GM12864 (cell line): ENCODE data around the gene ZHX3.
A peak's percentile ranks its signal among the peaks of the same experiment; 100 is the strongest.

ENCODE experiments used
- DNase-seq: peaks from one replicate; pipeline ENCODE4 v3.0.0-alpha.2; 2011; ENCODE audit warnings: low read depth
- H3K4me3 ChIP-seq: 2 replicates; pipeline ENCODE4 v1.5.1; 2011; ENCODE audit warnings: mild to moderate bottlenecking, low read depth, low read length, control low read depth
- TF ChIP-seq, protein P1 (sequence below): IDR thresholded peaks from 2 replicates; pipeline ENCODE4 v1.5.1; 2011; ENCODE audit warnings: low read depth, mild to moderate bottlenecking, moderate library complexity, low read length, control low read depth, inconsistent platforms; ENCODE audit errors: missing control alignments

Gene ZHX3

GRCh38 chr20:41330941-41331340, 13.4 kb upstream of the ZHX3 start:
- TF ChIP-seq, protein P1, sequence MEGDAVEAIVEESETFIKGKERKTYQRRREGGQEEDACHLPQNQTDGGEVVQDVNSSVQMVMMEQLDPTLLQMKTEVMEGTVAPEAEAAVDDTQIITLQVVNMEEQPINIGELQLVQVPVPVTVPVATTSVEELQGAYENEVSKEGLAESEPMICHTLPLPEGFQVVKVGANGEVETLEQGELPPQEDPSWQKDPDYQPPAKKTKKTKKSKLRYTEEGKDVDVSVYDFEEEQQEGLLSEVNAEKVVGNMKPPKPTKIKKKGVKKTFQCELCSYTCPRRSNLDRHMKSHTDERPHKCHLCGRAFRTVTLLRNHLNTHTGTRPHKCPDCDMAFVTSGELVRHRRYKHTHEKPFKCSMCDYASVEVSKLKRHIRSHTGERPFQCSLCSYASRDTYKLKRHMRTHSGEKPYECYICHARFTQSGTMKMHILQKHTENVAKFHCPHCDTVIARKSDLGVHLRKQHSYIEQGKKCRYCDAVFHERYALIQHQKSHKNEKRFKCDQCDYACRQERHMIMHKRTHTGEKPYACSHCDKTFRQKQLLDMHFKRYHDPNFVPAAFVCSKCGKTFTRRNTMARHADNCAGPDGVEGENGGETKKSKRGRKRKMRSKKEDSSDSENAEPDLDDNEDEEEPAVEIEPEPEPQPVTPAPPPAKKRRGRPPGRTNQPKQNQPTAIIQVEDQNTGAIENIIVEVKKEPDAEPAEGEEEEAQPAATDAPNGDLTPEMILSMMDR, result no peak
- DNase-seq, result no peak
- no peak overlapping the region for H3K4me3 ChIP-seq

DNA sequence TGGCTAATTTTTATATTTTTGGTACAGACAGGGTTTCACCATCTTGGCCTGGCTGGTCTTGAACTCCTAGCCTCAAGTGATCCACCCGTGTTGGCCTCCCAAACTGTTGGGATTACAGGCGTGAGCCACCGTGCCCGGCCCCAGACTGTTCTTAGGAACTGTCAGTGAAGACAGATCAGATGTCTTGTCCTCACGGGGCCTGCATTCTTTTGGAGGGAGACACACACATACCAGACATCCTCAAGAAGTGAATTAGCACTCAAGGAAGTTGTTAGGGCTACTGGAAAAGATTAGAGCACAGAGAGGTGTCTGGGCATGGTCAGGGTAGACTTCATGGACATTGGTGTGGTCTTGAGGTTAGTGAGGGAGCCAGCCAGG, 12.8 kb upstream of the ZHX3 start:
- TF ChIP-seq, protein P1, result no peak
- H3K4me3 ChIP-seq, result no peak overlapping the region
- no peak for DNase-seq

DNA sequence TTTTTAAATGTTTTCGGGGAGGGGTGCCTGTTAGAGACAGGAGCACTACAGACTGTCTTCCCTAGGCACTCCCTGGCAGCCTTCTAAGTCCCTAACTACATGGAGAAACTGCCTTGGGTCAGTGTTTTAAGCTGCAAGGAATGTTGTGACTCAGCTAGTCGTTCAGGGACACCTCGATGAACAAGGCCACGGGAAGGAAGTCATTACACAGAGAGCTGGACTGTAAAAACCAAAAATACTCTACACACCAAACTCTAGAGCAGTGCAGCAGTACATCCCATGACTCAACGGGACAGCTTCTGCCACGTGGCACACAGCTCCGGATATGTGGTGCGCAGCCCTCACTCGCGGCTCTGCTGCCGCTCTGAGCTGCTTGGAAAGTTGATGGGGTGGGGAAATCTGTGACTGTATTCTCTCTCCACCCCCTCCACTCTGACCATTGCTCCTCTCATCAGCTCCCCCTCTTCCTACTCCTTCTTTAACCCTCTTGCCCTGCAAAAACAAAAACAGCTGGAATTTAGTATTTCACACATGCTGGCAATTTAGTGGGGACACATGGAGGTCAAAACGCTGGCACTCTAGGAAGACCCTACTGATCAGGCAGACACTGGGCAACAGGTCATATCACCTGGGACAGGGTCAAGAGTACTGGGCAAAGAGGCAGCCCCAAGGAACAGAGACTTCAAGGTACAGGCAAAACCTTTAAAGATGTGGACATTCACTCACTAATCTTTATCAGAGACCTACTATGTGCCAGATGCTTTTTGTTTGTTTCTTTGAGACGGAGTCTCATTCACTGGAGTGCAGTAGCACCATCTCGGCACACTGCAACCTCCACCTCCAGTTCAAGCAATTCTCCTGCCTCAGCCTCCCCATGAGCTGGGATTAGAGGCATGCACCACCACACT, 12.2 kb upstream of the ZHX3 start:
- H3K4me3 ChIP-seq, result no peak overlapping the region
- TF ChIP-seq, protein P1, result no peak
- peak; percentile 33 for DNase-seq

DNA sequence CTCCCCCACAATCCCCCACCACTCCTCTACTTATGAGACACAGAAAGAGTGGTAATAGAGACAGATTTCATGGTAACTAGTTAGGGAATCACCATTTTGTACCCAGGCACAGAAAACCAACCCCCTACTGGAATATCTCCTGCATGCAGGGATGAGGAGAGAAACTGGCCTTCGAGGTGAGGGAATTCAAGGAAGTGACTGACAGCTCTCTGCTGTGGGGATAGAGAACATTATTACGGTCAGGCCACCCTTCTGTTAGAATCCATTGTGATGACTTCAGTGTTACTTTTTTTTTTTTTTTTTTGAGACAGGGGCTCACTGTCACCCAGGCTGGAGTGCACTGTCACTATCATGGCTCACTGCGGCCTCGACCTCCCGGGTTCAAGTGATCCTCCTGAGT, 9.6 kb upstream of the ZHX3 start:
- TF ChIP-seq, protein P1, result no peak
- DNase-seq, result no peak

GRCh38 chr20:41320976-41321375, 3.4 kb upstream of the ZHX3 start:
- no peak for DNase-seq
- H3K4me3 ChIP-seq, result no peak overlapping the region
- TF ChIP-seq, protein P1, result no peak

More for the DNA sequence above, 9.6 kb upstream of the ZHX3 start:
- no peak overlapping the region for H3K4me3 ChIP-seq

DNA sequence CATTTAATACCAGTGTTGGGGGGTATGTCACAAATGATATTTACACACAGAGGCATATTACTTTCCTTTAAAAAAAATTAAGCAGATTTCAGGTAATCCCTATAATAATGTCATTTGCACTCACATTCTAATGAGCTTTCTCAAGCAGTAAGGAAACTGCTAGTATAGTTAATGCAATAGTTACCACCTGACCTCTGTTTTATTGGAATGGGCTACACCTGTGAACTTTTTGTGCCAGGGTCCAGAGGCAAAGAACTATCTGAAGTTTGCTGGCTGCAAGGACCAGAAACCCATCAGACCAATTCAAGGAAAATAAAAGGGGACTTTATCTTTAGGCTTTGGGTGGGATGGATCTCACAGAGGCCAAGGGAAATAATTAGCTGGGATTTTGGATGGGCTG, 2.9 kb upstream of the ZHX3 start:
- TF ChIP-seq, protein P1, result no peak
- H3K4me3 ChIP-seq, result no peak overlapping the region
- DNase-seq, result no peak

DNA sequence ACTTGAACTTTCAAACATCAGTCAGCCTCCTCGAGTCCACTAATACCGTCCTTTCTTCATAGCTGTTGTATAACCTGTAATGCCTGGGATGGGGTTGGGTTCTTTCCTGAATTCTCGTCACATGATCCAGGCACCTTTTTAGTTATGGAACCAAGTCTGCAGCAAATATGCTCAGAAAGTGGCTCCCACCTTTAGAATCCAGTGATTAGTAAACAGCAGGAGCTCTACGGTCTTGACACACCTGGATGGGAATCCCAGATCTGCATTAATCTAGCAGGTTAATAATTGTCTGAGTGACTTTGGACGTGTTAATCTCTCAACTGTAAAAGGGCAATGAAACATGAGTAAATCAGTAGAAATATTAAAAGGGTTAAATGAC, 729 bp upstream of the ZHX3 start:
- TF ChIP-seq, protein P1, result no peak
- peak overlapping the region; percentile 93; the same call in 1 of the 2 replicates for H3K4me3 ChIP-seq
- no peak for DNase-seq
